HG03432 (cell line): ENCODE data around the gene MRPS35.
A peak's percentile ranks its signal among the peaks of the same experiment; 100 is the strongest.
"Not testable (repeated sequence)": the region's sequence is repeated elsewhere in the genome, so short reads cannot be mapped to it uniquely, and the experiment has no call there.

Source experiments
- ATAC-seq: cut with Tn5 transposase; IDR thresholded peaks from one replicate; pipeline ENCODE4 v1.9.1; 2021; ENCODE audit warnings: mild to moderate bottlenecking, moderate library complexity; ENCODE audit not compliant: unreplicated experiment

MRPS35 gene

DNA sequence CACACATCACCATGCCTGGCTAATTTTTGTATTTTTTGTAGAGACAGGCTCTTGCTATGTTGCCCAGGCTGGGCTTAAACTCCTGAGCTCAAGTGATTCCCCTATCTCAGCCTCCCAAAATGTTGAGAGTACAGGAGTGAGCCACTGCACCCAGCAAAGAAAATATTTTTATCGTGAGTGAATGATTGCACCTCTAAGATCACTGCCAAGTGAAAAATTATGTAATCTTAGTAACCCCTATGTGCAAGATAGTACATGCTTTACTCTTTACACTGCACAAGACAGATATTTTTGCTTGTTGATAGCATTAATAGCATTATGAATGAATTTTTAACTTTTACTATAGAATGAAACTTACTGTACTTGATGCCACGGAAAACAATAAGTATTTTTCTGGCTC is 3.4 kb upstream of the MRPS35 start:
- no peak for ATAC-seq

GRCh38 chr12:27709212-27709931 is 1.3 kb upstream of the MRPS35 start:
- ATAC-seq: no peak

- peak; percentile 36 for ATAC-seq
These were observed 570 bp upstream of the MRPS35 start for GRCh38 chr12:27709932-27710591.

- ATAC-seq: peak; percentile 12
These were observed 668 bp downstream of the MRPS35 start for GRCh38 chr12:27711317-27711682.

DNA sequence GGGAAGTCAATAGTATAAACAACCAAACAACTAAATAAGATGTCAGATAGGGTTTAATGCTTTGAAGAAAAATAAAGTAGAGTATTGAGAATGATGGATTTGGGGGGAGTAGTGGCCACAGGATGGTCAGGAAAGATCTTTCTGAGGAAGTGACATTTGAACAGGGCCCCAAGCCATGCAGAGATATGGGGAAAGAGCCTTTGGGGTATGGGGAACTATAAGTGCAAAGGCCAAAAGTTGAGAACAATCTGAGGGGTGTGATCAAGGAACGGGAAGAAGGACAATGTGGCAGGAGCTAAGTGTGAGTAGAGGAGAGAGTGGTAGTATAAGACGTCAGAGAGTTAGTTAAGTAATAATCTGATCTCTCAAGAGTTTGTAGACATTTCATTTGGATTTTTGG is 1.3 kb downstream of the MRPS35 start:
- no peak for ATAC-seq

DNA sequence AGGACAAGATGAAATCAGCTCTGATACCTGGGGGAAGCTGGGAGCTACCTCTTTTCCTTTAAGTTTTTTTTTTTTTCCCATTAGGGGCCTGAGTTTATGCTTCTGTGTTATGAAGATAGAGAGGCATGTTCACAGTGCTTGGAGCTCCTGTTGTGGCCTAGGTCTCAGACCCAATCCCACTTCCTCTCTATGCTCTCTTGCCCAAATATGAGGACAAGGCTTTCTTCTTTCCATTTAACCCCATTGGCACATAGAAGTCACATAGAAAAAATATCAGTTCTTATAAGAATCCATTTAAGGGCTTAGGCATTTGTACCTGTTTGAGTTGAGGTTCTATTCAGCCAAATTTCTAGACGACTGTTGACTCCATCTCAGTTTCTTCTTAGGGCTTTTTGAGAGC is 12.6 kb downstream of the MRPS35 start:
- no peak for ATAC-seq

GRCh38 chr12:27730097-27730588 is 19.5 kb downstream of the MRPS35 start:
- no peak for ATAC-seq

- ATAC-seq: no peak
These were observed 21.6 kb downstream of the MRPS35 start for GRCh38 chr12:27732281-27732680.

GRCh38 chr12:27733052-27733656 is 22.5 kb downstream of the MRPS35 start:
- ATAC-seq: peak; percentile 57

GRCh38 chr12:27733791-27734190 is 23.2 kb downstream of the MRPS35 start:
- ATAC-seq: no peak

DNA sequence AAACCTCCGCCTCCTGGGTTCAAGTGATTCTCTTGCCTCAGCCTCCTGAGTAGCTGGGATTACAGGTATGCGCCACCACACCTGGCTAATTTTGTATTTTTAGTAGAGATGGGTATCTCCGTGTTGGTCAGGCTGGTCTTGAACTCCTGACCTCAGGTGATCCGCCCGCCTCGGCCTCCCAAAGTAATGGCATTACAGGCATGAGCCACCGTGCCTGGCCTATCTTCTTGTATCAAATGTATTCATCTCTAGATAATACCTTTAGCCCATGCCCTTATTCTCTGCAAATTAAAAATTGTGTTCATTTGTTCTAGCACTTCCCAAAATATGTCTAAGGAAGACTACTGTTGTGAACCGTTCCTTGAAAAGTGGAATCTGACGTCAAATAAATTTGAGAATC is 23.7 kb downstream of the MRPS35 start:
- ATAC-seq: not testable (repeated sequence)

DNA sequence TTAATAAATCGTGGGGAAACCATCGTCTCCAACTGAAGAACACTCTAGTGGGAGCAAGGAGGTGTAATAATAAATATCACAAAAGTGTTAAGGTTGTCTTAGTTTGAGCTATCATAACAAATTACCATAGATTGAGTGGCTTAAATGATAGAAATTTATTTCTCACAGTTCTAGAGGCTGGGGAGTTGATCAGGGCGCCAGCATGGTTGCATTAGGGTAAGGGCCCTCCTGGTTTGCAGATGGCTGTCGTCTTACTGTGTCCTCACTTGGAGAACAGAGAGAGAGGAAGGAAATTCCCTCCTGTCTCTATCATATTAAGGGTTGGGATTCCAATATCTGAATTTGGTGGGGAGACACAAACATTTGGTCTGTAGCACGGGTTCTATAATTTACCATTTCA is 33.0 kb downstream of the MRPS35 start:
- no peak for ATAC-seq

GRCh38 chr12:27745734-27746133 is 35.1 kb downstream of the MRPS35 start:
- not testable (repeated sequence) for ATAC-seq

- ATAC-seq: no peak
These were observed 36.6 kb downstream of the MRPS35 start for GRCh38 chr12:27747111-27747820.

DNA sequence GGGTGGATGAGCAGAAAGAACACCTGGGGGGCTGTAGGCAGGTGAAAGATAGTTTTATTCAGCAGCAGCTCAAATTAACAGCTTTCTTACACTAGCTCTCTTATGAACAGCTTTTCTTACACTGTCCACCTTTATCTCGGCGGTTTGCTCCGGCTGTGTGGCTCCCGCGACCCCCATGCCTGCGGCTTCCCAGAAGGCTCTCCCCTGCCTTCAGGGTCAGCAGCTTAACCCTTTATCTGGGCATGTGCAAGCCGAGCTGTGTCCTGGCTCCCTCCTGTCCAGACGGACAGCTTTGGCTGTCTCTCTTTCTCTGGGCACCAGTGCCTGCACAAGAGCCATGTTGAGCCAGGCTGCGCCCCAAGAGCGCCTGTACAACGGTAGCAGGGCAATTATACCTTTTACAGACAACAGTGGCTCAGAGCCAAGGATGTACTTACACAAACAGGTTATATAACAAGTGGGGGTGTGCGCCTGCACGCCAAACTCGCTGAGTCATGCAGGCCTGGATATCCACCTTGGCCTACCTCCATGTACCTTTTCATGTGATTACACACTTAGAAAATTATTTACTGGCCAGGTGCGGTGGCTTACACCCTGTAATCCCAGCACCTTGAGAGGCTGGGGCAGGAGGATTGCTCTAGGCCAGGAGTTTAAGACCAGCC is 40.9 kb downstream of the MRPS35 start:
- no peak for ATAC-seq

GRCh38 chr12:27754795-27755194 is 44.2 kb downstream of the MRPS35 start:
- no peak for ATAC-seq

- ATAC-seq: no peak
These were observed 46.1 kb downstream of the MRPS35 start for GRCh38 chr12:27756670-27757195.

DNA sequence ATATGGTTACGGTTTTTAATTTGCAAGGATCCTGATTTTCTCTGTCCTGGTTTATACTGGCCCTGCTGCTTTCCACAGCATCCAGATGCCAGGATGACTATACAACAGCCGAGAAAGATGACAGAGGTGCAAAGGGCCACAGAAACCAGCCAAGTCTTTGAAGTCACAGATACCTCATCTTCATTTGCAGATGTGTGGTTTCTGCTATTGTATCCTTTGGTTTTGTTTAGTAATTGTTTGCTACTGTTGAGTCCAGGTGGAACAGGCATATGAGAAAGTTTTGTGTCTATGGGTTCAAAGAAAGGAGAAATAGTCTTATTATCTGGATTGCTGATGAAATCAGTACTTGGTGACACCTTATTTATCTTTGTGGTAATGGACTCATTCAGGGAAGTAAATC is 52.1 kb downstream of the MRPS35 start:
- no peak for ATAC-seq

DNA sequence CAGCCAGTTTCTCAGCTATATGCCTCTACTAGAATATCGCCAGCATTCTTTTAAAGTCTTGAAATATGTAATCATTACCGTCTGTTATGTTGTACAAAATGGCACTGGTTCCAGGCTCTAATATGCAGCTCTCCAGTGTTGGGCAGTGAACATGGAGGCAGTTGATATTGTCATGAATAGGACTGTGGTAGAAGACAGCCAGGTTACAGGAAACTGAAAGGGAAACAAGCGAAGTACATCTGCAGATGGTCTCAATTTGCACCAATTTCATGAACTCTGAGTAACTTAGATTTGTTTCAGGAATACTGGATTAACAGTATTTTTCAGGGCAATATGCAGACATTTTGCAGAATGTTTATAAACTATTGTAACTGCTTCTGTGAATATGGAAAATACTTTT is 56.0 kb downstream of the MRPS35 start:
- no peak for ATAC-seq

DNA sequence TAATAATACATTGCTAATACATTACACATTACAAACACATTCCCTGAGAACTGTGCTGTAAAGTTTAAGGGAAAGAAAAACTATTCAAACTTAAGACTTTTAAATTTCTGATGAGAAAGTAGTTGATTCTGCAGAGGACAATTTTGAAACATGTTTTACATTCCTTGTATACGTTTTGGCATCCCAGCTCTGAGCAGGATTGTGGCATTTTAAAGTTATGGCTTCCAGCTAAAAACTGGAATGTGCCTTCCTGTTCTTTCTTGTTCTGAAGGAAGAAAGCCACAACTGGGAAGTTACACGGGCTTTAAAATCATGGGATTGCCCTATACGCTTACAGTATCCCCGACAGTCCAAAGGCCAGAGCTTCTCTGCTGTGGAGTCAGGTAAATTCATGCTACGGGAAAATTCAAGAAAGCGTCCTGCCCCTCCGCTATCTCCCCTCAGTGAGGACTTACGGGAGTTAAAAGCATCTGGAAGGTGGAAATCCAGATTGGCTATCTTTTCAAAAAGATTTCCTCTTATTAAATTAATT is 58.6 kb downstream of the MRPS35 start:
- ATAC-seq: no peak
